Upper lobe of left lung (tissue), 4 donors: ENCODE measurements around the gene MEGF6.

Experiments used
- CTCF ChIP-seq, 6 experiments: fragments of 450-650 bp in 4 of 6; fragments of 200-600 bp in 2 of 6; sonication (generic) in 2 of 6; IDR thresholded peaks; one replicate each; pipeline ENCODE4 v1.5.1; 2016 to 2019; ENCODE audit warnings: antibody characterized with exemption in 6 of 6
- POLR2A ChIP-seq, 4 donors: fragments of 450-650 bp; IDR thresholded peaks; one replicate each; pipeline ENCODE4 v1.5.1; 2016 to 2017; ENCODE audit warnings: antibody characterized with exemption in 4 of 4, mild to moderate bottlenecking in 2 of 4
- POLR2AphosphoS5 ChIP-seq, 2 donors: sonication (generic); formaldehyde crosslinking; IDR thresholded peaks; one replicate each; pipeline ENCODE4 v1.5.1; 2017; ENCODE audit warnings: antibody characterized with exemption in 2 of 2

- TF ChIP-seq POLR2AphosphoS5 (IDR thresholded peaks at IDR 0.05): no peak
- no peak for TF ChIP-seq POLR2A (IDR thresholded peaks at IDR 0.05)
- TF ChIP-seq CTCF (IDR thresholded peaks at IDR 0.05): no peak
These were observed 126.3 kb downstream of the MEGF6 start for GRCh38 chr1:3485016-3485415.
